GM10266 (cell line): Measurements from ENCODE around the gene RNGTT.

ENCODE experiments used
- DNase-seq: peaks from one replicate; pipeline ENCODE4 v3.0.0; 2012; ENCODE audit errors: extremely low spot score
- TF ChIP-seq, protein P1 (sequence below): IDR thresholded peaks from 2 replicates; pipeline ENCODE4 v1.5.1; 2012; ENCODE audit warnings: mild to moderate bottlenecking, low read depth; ENCODE audit not compliant: control insufficient read depth, insufficient read depth; ENCODE audit errors: missing control alignments

Gene RNGTT

DNA sequence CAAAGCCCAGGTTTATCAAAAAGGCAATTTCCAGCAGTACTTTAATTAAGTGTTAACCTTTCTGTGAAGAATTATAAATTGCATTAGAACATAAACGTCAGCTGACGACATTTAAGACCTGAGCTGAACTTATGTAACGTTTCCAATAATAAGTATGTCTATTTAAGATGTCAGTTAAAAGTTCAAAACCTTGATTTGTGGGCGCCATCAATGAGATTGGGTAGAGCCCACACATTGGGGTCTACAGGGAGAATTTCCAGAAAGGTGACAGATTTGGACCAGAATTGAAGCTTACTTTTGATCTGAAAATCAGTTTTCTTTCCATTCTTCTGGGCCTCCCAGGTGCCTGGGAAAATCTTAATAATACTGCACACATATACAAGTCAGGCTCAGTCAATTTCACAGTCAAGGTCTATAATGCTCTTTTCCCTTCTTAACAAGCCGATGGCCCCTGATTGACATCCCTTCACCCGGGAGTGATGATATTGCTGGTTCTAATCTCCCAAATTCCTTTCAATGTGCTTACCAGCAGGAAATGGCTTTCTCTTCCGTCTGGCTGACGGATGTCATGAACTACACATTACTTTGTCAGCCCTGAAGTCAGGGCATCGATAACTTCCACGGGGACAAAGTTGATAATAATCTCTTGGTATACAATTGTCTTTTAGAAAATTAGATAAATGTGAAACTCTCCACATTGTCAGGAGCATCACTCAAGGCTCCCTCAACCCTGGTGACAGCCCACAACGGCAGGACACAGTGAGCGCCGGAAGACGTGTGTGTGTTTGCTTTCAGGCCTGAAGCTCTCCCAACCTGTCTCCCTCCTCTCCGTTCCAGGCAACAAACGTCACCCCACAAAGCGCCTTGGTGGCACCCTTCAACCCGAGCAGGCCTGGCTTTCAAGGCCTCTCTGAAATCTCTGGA lies 400.8 kb downstream of the RNGTT start:
- TF ChIP-seq, protein P1, sequence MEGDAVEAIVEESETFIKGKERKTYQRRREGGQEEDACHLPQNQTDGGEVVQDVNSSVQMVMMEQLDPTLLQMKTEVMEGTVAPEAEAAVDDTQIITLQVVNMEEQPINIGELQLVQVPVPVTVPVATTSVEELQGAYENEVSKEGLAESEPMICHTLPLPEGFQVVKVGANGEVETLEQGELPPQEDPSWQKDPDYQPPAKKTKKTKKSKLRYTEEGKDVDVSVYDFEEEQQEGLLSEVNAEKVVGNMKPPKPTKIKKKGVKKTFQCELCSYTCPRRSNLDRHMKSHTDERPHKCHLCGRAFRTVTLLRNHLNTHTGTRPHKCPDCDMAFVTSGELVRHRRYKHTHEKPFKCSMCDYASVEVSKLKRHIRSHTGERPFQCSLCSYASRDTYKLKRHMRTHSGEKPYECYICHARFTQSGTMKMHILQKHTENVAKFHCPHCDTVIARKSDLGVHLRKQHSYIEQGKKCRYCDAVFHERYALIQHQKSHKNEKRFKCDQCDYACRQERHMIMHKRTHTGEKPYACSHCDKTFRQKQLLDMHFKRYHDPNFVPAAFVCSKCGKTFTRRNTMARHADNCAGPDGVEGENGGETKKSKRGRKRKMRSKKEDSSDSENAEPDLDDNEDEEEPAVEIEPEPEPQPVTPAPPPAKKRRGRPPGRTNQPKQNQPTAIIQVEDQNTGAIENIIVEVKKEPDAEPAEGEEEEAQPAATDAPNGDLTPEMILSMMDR: no peak
- DNase-seq: no peak

DNA sequence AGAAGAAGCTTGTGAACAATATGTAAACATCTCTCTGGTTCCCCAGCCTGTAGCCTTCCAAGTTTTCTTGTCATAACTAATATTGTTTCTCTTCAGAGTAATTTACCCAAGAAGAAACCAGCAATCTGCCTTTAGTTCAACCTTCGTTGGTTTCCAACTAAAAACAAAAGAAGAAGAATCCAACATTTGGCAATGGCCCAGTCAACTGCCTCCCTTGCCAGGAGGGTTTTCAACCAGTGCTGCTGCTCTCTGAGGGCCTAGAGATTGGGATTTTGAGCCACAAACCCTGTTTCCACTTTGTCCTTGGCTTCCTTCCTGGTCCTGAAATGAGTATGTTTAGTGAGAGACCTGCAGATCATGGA lies 401.5 kb downstream of the RNGTT start:
- no peak for DNase-seq
- TF ChIP-seq, protein P1: no peak

DNA sequence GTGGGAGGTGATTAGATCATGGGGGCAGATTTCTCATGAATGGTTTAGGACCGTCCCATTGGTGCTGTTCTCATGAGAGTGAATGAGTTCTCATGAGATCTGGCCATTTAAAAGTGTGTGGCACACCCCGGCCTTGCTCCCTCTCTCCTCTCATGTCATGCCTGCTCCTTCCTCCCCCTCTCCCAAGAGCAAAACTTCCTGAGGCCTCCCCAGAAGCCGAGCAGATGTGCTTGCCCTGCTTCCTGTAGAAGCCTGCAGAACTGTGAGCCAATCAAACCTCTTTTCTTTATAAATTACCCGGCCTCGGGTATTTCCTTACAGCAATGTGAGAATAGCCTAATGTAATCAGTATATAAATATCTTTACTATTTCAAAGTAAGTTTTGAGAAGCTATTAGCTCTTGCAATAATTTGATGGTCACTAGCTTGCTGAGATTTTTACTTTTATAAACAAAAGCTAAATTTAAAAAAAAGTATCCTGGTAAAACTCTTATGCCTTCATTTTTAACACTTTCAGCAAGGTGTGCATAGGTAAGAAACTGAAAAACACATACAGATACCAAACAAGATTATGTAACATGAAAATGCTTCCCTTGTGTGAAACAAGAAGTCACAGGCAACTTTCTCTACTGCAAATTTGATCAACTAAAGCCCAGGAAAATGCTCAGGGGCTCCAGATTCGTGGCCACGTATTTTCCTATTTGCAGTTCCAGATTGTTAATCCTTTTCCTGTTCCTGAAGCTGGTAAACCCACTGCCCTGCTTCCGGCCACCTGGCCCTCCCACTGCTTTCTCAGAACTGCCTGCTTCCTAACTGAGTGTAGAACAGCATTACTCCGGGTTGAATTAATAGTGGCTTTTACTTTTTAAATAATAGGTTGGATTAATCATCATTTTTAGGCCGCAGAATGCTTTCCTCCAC lies 402.1 kb downstream of the RNGTT start:
- DNase-seq: no peak
- TF ChIP-seq, protein P1: no peak
